ENCODE results near the gene AOPEP. TPM values are rescaled to one million over a fixed set of nuclear protein-coding genes. Genes with fewer than 3 reads are reported as not detected.

AOPEP gene
- total and polyA plus RNA-seq, 11 donors: 105 to 310 (median 185) TPM

GRCh38 chr9:94791435-94791834, 64.9 kb downstream of the AOPEP start:
- Histone ChIP-seq H3K4me1 (peaks cover 0 to 11% (median 0%) of the 10 kb centered on the region in 12 donors), H3K27ac (no peak overlapping the region), H3K36me3 (peaks cover 0 to 16% (median 0%) of the 10 kb centered on the region in 9 donors), H3K27me3 (no peaks in the 10 kb centered on the region), H3K4me3 (no peak overlapping the region), H3K9me3 (no peaks in the 10 kb centered on the region)
- 98 to 100% (median 99%) methylated on average over 4 of the region's 4 CpGs for WGBS, 4 donors
- no peak for ATAC-seq
- TF ChIP-seq POLR2A (IDR thresholded peaks at IDR 0.05) (no peak), CTCF (IDR thresholded peaks at IDR 0.05) (no peak)
- no peak for DNase-seq
- intact Hi-C loops (cut with DNase I): loop anchor here in 1 of 10 donors (10.0 kb wide), 1 partner anchor 63 kb away; no protein-coding TSS in a partner anchor

- peak in 1 of 4 donors; percentile 56 for ATAC-seq
- H3K36me3 ChIP-seq: peaks cover 0 to 16% (median 0%) of the 10 kb centered on the region in 9 donors
- DNase-seq: no peak
- peak overlapping the region in 1 of 12 donors; percentile 17 for H3K27ac ChIP-seq
- TF ChIP-seq CTCF (IDR thresholded peaks at IDR 0.05): no peak
- TF ChIP-seq POLR2A (IDR thresholded peaks at IDR 0.05): no peak
- intact Hi-C loops (cut with DNase I): loop anchor here in 1 of 10 donors (10.0 kb wide), 1 partner anchor 62 kb away; no protein-coding TSS in a partner anchor
- H3K4me1 ChIP-seq: peaks cover 0 to 11% (median 0%) of the 10 kb centered on the region in 12 donors
- H3K9me3 ChIP-seq: no peaks in the 10 kb centered on the region
- 50 to 63% (median 61%) methylated on average over 5 of the region's 5 CpGs for WGBS, 4 donors
- H3K4me3 ChIP-seq: no peak overlapping the region
- no peaks in the 10 kb centered on the region for H3K27me3 ChIP-seq
Measured at GRCh38 chr9:94792511-94792910, 66.0 kb downstream of the AOPEP start.

- Histone ChIP-seq H3K4me1 (peaks cover 0 to 11% (median 0%) of the 10 kb centered on the region in 12 donors), H3K27me3 (no peaks in the 10 kb centered on the region), H3K27ac (no peak overlapping the region), H3K36me3 (peaks cover 0 to 16% (median 0%) of the 10 kb centered on the region in 9 donors), H3K4me3 (no peak overlapping the region), H3K9me3 (no peaks in the 10 kb centered on the region)
- no peak for TF ChIP-seq POLR2A (IDR thresholded peaks at IDR 0.05)
- no peak for TF ChIP-seq CTCF (IDR thresholded peaks at IDR 0.05)
- intact Hi-C loops (cut with DNase I): loop anchor here in 2 of 10 donors (5.0 to 10.0 kb wide), 2 partner anchors 60 to 118 kb away; no protein-coding TSS in a partner anchor
- DNase-seq (no peak), ATAC-seq (no peak)
- 94 to 98% (median 96%) methylated on average over 1 of the region's 1 CpG for WGBS, 4 donors
Measured at GRCh38 chr9:94794476-94795167, 68.1 kb downstream of the AOPEP start.

- Histone ChIP-seq H3K27me3 (no peaks in the 10 kb centered on the region), H3K4me1 (peaks cover 0 to 25% (median 14%) of the 10 kb centered on the region in 12 donors), H3K9me3 (no peaks in the 10 kb centered on the region), H3K36me3 (peaks cover 0 to 20% (median 0%) of the 10 kb centered on the region in 9 donors), H3K4me3 (no peak overlapping the region), H3K27ac (no peak overlapping the region)
- ATAC-seq (no peak), DNase-seq (no peak)
- 15 to 35% (median 27%) methylated on average over 1 of the region's 1 CpG for WGBS, 4 donors
- TF ChIP-seq CTCF (IDR thresholded peaks at IDR 0.05): no peak
- TF ChIP-seq POLR2A (IDR thresholded peaks at IDR 0.05): no peak
- intact Hi-C loops (cut with DNase I): loop anchor here in 2 of 10 donors (5.0 to 10.0 kb wide), 2 partner anchors 58 to 116 kb away; no protein-coding TSS in a partner anchor
Measured at GRCh38 chr9:94796687-94797086, 70.2 kb downstream of the AOPEP start.

Measured in heart left ventricle (tissue), 16 donors.